HG03521 (cell line): ENCODE data around the gene IL1RAPL2.
A peak's percentile ranks its signal among the peaks of the same experiment; 100 is the strongest.
"Not testable (repeated sequence)": the region's sequence is repeated elsewhere in the genome, so short reads cannot be mapped to it uniquely, and the experiment has no call there.

Experiments
- ATAC-seq: cut with Tn5 transposase; IDR thresholded peaks from one replicate; pipeline ENCODE4 v1.9.1; 2021; ENCODE audit warnings: mild to moderate bottlenecking, moderate library complexity; ENCODE audit not compliant: unreplicated experiment

Gene IL1RAPL2

GRCh38 chrX:104842646-104843045 lies 276.6 kb downstream of the IL1RAPL2 start:
- ATAC-seq, result no peak

DNA sequence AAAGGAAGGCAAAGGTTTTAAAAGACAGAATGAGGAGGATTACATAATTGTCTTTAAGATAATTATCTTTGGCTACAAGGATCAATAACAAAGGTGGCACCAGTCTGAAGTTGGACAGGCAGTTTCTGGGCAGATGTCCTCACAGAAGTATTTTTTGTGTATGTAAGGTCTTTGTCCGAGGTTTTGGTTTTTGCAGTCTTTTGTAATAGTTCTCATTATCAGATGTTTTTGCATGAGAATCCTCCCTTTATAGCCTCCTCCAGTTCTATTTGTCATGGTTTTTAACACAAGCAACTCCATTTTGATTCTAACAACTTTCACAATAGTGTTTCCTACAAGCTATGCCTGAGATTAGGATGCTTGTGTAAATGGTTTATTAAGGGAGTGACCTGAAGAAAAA lies 286.2 kb downstream of the IL1RAPL2 start:
- no peak for ATAC-seq

DNA sequence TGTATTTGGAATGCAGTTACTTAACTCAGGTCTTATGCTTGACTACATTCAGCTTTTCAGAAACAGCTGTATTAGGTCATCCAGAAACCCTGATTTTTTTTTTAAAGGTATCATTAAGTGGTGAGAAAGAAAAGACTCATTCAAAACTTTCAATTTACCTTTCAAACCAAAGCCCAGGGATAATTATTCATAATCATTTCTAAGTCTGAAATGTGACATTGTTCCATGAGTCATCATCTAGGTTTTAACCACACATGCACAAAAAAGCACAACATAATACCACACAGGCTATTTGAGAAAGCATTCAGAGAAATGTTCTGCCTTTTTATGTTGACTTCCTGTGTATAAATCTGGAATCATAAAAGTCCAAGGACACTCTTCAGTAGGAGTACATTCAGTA lies 288.2 kb downstream of the IL1RAPL2 start:
- ATAC-seq, result no peak

- no peak for ATAC-seq
Observed at GRCh38 chrX:104854790-104855340, 288.9 kb downstream of the IL1RAPL2 start.

DNA sequence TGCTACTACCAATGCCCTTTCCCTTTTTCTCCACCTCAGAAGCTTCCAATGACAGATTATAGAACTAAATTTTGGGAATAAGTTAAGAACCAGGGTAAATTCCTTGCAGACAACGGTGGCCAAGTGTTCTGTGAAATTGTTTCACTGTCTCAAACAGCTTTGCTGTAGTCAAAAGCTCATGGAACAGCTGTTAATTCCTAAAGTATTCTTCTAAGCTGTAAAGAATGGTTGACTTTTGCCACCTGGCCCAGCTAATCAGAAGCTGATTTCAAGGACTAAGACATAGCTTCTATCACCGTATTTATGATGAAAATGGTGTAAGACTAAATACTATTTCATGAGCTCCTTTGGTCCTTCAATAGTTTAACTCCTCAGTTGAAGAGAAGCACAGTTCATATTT lies 297.5 kb downstream of the IL1RAPL2 start:
- no peak for ATAC-seq

GRCh38 chrX:104864296-104864695 lies 298.3 kb downstream of the IL1RAPL2 start:
- ATAC-seq, result no peak

DNA sequence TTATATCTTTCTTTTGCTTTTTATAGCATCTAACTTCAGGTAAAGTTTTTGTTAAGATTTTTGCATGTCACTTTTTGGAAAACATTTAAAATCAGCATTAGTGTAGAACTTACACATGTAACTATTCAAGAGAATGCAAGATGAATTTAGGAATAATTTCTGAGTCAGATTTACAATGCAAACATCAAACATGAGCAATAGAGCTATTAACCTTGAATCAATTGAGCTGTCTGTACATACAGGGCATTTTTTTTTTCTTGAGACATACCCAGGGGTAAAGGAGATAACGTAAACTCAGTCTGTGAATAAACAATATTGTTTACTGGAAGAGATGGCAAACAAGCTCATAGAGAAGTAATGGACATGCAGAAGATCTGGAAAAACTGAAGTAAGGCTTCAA lies 311.5 kb downstream of the IL1RAPL2 start:
- ATAC-seq, result no peak

DNA sequence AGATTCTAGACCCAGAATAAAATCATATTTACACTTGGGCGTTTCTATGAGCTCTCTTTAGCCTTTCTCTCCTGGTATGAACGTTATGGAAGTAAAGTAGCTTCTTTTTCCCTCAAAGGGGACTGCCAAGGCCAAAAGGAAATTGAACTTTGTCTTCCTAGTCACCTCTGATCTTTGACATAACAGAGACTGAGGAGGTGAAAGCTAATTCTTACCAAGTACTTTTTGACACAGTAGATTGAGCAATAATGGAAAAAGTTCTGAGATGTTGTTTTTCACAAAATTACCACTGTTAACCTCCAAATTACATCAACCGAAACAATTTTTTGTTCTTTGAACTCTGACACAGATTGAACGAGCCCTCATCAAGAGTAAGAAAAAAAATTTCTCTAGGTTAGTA lies 336.1 kb downstream of the IL1RAPL2 start:
- ATAC-seq, result no peak

- not testable (repeated sequence) for ATAC-seq
Observed at GRCh38 chrX:104909694-104910093, 343.7 kb downstream of the IL1RAPL2 start.

GRCh38 chrX:104913348-104913747 lies 347.3 kb downstream of the IL1RAPL2 start:
- ATAC-seq, result no peak

- ATAC-seq, result not testable (repeated sequence)
Observed at GRCh38 chrX:104914686-104915085, 348.7 kb downstream of the IL1RAPL2 start.

DNA sequence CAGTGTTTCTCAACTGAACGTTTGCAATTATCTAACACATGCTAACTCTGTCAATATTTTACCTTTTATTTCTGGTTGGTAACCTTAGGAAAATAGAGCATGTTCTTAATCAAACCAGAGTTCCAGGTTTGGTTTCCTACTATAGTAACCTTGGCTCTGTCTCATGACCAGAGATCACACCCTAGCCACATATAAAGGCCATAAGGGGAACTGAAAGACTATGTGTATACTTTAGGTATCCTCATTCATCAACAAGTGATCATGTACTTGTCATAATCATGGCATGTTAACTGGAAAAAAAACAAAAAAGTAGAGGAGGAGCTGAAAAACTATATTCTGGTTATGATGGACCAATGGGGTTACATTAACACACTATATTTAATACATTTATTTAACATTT lies 352.1 kb downstream of the IL1RAPL2 start:
- ATAC-seq, result no peak

- ATAC-seq, result no peak
Observed at GRCh38 chrX:104921584-104922205, 355.7 kb downstream of the IL1RAPL2 start.

- ATAC-seq, result peak; percentile 93
Observed at GRCh38 chrX:104922206-104922621, 356.2 kb downstream of the IL1RAPL2 start.

DNA sequence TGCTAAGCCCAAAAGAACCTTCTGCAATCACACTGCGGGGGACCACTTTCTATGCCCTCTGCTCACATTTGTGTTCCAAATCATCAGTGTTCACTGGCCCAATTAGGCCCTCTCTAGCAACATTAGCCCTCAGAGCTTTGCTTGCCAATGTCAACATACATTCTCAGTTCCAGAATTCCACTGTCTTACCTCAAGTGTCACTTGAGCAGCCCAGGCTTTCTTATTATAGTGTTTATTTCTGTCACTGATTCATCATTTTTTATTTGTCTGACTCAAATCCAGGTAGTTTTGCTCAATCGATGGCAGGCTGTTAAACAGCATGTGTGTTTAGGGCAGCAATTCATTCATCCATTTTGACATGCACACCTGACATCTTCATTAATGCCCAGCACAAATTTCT lies 363.3 kb downstream of the IL1RAPL2 start:
- no peak for ATAC-seq

DNA sequence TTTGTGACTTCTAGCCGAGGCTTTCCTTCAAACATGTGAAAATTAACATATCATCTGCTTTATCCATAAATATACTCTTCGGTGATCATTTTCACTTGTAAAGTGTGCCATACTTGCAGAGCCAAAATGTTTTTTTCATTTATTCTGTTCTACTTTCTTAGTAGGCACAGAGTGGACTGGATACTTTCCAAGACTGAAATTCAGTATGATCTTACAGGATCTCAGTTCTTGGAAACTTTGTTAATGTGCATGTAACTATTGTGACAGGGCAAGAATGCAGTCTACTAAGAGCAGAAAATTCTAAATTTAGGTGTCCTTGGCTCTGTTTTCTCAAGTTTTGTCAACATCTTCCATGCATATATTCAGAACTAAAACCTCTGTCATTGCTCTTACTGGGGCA lies 369.6 kb downstream of the IL1RAPL2 start:
- ATAC-seq, result no peak

- ATAC-seq, result no peak
Observed at GRCh38 chrX:104953251-104953650, 387.3 kb downstream of the IL1RAPL2 start.

DNA sequence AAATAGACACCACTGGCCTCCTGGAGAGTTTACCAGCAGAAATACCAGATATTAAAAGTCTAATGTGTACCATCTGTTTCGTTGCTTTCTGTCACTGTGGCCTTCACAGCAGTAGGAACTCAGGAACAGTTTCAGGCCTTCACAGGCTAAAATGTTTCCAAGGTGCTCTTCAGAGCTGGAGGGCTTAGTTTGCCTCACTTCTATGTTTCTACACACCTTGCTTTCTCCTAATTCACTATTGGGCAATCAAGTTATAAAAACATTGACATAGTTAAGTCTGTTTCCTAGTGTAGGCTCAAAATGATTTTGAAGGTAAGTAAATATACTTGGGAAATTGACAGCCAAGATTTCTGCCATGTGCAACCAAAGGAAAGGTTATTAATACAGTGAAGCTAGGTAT lies 395.9 kb downstream of the IL1RAPL2 start:
- no peak for ATAC-seq

- no peak for ATAC-seq
Observed at GRCh38 chrX:104968241-104968640, 402.2 kb downstream of the IL1RAPL2 start.

DNA sequence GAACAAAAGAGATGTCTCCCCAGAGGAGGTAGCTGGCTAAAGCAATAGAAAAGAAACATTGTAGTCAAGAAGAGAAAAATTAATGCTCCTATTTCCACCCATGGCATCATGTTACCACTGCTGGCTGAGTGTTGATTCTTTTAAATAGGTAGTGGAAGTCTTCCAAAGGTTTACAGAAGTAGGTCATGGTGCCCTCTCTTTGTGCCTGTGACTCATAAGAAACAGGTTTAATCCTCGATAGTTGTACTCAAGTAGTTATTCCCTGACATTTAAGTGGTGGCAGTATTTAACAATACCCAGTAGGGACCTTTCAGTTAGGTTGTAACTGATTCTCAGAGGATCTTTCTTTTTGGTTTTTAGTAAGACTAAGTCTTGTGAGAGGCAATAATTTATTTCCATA lies 406.7 kb downstream of the IL1RAPL2 start:
- no peak for ATAC-seq

DNA sequence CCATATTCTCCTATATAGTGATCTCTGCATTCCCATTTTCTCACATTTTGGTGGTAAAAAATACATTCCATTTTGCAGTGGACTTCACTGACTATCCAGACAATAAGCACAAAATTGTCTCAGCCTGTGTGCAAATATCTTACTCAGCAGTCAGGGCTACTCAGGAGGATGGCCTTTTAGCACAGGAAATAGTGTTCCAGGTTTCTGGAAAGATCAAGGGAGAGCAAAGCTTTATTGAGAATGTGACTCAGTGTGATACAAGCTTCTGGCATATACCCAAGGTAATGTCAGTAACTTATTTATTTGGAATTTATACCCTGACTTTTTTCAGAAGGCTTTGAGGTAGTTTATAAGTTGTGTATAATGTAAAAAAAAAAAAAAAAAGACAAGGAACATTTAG lies 421.1 kb downstream of the IL1RAPL2 start:
- no peak for ATAC-seq

DNA sequence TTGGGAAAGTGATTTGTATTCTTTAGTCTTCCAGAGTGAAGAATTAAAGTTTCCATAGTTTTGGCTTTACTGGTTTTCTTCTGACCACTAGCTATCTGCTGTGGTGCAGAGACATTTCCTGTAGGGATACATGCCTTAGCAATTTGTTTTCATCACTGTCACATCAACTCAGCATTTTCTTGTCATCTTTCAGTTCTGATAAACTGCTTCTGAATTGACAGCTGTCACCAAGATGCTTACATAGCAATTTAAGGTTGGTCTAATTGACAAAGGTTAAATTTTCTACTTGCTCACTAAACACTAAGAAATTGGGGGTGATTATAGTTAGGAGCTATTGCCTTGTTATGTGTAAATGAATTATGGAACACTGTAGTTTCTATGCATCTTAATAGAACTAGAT lies 422.0 kb downstream of the IL1RAPL2 start:
- ATAC-seq, result no peak

DNA sequence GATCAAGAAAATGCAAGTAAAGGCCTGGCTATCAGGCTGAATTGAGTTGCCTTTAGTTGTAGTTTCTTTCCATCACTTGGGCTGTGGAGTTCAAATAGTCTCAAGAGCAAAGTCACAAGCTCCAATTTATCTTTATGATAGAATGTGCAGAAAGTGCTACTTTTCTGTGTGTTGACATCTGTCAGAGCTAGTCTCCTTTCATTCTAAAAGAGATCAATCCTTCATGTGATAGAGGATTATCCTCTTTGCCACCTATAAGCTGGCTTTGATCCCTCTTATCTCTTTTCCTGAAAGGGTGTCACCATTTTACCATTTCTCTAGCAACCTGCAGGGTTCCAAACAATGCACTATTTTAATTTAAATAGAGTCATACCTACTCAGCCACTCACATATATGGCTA lies 429.5 kb downstream of the IL1RAPL2 start:
- ATAC-seq, result no peak
